Activated effector memory CD4-positive, alpha-beta T cell treated with Interleukin-2 at 50 U/mL for 16 hours (primary cell): ENCODE measurements around the gene MRPL50.

Experiments used
- DNase-seq: peaks from one replicate; pipeline ENCODE4 v3.0.0-alpha.2; 2020

The MRPL50 gene

DNA sequence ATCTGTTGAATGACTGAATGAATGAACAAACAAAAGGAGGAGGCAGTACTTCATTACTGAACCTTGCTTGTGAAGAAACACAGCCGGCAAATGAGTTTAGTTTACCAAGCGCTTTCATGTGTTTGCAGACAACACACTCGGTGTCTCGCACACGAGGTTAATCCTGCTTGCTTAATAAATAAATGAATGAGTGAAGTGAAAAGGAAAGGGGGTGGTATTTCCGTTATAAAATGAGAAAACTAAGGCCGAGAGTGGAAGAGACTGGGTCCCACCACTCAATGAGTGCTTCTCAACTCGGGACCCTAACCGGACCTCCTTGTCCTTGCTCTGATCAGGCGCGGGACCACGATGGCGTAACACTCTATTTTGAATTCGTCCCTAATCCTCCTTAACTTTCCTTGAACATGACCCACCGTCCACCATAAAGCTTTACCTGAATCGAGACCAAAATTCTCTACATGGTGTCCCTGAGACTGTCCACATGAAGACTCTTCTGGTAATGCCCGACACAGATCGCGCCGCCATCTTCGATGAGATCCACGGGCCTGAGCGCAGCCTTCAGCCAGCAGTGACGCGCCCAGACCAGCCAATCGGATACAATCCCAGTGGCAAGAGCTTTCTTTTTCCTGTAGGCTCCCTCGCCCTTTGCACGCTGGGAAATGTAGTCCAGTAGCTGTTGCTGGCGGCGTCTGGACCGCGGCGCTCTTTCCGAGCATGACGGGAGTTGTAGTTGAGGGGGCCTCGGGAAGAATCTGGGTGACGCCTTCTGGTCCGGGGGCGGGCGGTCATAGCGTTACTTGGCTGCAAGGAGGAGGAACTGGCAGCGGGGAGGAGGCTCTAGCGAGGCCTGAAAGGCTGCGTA, at the start of gene MRPL50, which contains the start of gene ZNF189:
TSS of gene MRPL50 (minus strand) at position 551 of the 862 bp plus-strand sequence. CDS start at position 525, 26 bp downstream.
TSS of gene ZNF189 (plus strand) at position 784 of the 862 bp plus-strand sequence. CDS start 306 bp downstream, outside the sequence.
- DNase-seq = peak; percentile 93

DNA sequence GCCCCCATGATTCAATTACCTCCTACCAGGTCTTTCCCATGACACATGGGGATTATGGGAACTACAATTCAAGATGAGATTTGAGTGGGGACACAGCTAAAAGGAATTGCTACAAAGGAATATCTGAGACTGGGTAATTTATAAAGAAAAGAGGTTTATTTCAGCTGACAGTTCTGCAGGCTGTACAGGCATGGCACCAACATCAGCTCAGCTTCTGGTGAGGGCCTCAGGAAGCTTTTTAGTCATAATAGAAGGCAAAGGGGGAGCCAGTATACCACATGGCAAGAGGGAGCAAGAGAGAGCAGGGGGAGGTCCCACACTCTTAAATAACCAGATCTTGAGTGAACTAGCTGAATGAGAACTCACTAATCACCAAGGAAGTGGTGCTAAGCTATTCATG, 48.3 kb upstream of the MRPL50 start:
- no peak for DNase-seq

DNA sequence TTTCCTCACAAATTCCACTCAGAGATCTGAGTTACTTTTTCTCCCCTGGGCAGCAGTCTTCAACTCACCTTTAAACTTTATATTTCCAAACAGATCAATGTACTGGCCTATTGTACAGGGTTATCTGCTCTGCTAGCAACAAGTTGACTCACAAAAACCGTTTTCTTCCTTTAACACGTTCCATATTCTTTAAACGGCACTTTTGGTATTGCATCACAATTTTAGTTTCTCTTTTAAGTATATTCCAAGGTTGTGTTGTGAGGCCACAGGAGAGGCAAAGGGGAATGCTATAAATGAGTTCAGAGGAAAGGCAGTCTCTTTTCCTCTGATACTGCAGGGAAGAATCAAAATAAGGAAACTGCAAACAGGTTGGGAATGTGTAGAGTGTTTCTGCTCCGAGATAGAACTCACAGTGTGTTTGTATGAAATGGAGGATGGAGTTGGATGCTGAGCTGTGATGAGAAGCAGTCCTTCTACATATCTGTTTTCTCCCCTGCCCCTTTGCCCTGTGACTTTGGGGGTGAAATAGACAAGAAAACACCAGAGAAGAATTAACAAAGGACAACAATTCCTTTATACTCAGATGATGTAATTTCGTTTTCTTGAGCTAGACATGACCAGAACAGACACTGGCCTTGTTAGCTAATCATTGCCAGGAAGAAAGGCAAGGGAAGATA, 47.1 kb upstream of the MRPL50 start:
- DNase-seq = no peak

DNA sequence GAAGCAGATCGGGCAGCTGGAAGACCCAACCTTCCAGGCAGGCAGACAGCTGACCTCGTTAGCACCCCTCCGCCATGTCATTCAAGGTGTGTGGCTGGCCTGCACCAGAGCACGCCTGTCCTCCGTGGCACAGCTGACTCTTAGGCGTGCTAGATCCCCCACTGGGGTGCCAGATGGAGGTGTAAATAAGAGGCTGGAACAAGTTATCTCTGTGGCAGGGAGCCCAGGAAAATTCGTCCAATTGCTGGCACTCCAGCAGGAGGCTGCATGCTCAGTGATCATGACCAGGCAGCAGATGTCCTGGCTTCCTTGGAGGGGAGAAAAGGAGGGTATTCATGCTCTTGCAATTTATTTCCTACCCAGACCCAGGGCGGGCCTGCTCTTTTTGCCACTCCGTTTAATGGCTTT, 45.0 kb upstream of the MRPL50 start:
- no peak for DNase-seq

DNA sequence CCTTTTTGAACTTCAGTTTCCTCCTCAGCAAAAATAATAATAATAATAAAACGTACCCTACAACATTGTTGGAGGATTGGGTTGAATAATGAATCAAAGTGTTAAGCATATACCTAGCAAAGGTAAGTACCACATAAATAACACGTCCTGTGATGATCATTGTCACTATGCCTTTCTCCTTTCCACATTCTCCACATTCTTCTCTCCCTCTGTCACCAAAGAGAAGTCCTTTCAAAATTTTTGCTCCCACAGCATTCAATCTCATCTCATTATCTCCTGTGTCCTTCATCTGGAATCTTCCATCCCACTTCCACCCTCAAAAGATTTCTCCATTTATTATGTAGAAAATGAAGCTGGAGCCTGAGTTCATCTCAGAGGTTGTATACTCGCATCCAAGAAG, 44.3 kb upstream of the MRPL50 start:
- no peak for DNase-seq

DNA sequence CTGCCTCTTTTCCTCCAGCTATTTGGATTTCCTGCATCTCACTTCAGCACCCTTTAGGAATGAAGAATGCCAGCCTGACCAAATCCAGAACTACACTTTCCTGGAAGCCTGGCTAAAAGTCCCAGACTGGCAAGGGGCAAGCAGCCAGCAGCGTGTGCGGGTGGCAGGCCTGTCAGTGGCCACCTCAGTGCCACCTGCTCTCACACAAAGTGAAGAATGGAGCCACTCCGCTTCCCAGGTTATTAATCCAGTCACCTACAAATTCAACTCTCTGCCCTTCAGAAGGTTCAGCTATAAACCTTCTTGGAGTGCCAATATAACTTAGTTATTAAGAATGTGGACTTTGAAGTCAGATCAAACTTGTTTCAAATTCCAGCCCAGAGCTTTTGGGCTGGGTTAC, 43.9 kb upstream of the MRPL50 start:
- no peak for DNase-seq

DNA sequence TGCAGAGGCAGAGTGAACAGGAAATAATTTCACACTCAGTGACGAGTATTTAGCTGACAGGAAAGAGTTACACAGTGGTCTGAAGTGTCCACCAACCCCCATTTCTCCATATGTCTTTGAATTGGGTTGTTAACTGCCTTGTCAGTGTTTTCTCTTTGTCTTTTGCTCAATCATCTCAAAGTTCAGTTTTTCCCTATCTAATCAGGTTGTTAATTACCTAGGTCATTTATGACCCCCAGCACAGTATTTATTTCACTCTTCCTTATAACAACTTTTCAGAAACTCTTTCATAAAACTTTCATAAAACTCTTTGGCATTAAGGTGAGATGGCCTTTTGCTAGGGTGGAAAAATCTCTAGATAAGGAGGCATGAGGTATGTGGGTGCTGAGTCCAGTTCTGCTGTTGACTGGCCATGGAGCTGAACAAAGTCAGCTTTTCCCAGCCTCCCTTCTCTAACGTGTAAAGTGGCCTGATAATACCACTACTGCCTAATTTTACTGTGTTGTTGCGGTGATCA, 42.4 kb upstream of the MRPL50 start:
- DNase-seq = no peak

DNA sequence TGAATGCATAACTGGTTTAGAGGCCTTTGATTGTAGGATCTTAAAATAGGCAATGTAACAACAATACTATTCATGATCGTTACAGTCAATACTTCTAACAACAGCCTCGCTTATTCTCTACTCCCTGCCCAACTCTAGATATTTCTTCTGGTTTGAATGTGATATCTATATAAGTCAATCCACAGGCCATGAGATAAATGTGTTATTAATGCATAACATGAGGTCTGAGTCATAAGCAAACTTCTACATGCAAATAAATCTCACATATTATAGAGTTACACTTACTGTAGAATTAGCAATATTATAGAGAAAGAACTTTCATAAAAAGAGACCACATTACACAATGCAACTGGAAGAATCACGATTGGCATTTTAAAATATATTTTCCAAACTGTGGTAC, 40.1 kb upstream of the MRPL50 start:
- no peak for DNase-seq

DNA sequence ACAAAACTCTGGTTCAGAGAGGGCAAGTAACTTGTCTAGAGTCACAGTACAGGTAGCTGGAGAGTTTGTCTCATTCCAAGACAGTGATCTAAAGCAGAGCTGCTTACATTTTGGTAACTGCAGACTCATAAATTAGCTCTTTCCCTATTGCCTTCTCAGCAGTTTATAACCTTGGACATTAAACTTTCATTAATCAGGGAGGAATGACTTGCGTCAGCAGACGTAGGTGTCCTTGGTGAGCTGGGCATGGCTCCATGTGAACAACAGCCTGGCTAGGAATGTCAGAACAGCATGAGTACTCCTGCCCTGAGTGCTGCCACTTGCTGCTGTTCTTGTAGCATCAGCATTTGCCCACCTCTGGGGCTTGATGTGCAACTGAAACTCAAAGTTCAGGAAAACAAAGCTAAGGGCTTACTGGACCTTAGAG, 39.4 kb upstream of the MRPL50 start:
- DNase-seq = no peak

DNA sequence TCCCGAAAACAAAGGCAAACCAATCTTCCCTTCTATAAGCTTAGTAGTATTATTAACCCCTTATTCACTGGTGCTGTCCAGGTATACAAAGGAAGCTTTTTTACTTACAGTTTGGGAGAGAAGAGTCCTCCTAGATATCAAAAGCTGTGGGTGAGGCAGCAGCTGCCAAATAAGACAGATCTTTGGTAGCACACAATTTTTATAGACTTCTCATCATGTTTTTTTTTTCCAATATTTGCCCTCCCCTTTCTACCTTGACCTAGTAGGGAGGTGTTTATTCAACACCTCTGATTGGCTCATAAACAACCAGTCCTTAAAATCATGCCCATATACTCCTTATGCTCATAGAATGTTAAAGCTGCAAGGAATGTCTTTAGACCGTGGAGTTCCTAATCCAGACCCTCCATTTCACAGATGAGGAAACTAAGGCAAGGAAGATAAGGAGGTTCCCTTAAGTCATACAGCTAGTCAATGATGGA, 37.2 kb upstream of the MRPL50 start, which contains the start of gene ALDOB:
TSS of gene ALDOB (minus strand) at position 174 of the 479 bp plus-strand sequence. CDS start 4,887 bp downstream, outside the sequence.
- DNase-seq = no peak

DNA sequence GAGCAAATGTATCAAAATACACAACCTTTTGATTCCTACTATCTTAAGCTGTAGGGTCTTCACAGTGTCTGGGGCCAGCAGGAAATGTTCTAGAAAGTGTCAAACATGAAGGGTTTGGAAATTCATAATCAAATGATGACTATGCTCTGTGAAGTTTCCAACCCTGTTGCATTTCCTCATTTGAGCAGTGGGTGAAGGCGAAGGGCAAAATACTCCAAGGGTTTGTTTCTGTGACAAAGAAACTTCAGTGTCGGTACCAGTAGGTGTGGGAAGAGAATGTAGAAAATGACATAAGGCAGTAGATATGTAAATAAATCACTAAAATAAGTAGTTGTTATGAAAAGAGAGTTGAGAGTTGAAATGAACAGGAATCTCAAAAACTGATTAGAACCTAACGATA, 36.6 kb upstream of the MRPL50 start:
- no peak for DNase-seq

DNA sequence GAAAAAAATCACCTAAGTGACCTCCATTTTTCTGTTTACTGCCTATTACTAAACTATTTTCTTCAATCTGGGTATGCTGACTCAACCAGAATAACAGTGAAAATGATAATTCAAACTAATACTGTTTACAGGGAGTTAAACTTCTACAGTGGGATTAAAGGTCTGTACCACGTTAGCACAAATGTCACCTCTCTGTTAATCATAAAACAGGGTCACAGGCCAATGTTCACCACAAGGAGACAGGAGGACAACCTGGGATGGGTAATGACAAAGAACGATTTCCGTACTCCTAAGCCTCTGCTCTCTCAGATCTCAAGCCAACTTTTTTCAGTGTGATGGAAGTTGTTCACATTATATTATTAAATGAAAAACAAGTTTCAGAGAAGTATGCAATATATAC, 34.8 kb upstream of the MRPL50 start:
- DNase-seq = no peak

DNA sequence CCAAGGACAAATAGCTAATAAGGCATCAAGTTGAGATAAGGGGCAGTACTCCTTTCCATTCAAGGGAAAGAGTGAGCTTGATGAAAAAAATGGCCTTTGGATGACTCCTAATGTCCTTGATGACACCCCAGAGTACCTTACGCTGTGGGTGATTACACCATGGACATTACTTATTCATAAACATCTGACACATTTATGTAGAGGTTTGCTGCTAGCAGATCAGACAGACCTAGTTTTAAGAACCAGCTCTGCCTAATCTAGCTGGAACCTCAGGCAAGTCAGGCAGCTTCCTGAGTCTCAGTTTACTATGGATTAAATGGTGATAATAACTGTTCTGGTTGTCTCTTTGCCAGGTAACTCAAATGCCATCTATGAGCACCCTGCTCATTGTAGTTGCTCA, 34.3 kb upstream of the MRPL50 start:
- no peak for DNase-seq

DNA sequence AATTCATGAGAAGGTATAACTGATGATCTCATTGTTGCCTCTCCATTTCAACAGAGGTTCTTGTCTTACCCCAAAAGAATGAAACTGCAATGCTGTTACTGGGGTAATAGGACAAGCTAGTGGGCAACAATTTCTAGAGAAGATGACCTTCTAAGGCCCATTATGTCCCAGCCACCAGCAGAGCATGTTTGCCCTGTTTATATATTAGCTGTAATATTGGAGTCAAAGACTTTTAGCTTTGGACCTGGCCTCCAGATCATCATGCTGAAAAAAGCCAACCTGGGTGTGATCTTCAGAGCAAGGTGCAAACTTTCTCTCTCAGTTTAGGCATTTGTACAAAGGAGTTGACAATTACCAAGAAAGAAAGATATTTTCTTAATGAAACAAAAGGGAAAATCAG, 33.8 kb upstream of the MRPL50 start:
- DNase-seq = no peak

DNA sequence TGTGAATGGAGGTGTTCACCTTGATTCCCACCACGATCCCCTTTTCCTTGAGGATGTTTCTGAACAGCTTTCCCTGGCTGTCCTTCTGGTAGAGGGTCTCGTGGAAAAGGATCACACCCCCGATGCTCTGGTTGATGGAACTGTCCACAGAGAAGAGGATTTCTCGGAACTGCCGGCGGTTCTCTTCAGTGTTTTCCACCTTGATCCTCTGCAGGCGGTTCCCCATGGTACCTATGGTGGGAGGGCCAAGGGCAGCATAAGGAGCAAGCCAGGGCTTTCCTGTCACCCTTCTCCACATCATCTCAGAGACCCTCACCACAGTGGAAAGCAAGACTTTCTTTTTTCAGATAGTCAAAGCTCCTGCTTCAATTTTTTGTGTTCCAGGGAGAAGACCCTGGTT, 31.3 kb upstream of the MRPL50 start:
- DNase-seq = no peak

DNA sequence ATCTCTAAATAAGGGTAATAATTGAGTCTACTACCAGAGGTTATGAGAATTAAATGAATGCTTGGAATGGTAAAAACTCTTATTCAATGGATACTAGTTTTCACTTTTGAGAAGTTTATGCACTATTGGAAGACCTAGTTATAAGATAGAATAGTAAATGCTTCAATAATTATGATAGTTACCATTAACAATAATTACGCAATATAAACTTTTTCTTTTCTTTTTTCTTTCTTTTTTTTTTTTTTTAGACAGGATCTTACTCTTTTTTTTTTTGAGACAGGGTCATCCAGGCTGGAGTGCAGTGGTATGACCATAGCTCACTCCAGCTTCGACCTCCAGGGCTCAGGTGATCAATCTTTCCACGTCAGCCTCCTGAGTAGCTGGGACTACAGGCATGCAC, 30.5 kb upstream of the MRPL50 start:
- no peak for DNase-seq

DNA sequence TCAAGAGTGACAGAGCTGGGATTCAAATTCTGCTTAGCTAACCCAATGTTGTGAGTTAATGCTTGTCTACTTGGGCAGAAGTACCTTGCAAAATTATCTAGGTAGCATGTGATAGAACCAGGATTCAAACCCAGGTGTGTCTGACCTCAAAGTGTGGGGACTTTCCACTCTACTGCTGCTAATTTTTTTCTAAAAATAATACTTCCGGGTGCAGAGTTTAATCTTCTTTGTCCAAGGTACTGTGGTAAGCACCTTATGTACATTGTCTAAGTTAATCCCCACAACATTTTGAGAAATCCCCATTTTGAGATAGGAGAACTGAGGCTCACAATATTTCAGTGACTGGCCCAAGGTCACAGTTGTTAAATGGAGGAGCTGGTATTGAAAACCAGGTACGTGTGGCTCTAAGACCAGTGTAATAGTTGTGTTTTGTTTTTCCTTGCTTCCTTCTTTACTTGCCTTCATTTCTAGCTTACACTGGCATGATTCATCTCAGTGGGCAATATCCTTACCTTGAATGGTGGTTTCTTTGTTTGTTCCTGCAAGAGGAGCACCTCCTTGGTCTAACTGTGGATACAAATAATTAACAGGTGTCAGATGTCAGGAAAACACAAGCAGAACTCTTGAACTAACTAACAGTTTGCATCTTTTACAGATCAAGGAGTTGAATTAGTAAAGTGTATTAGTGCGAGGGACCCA, 29.7 kb upstream of the MRPL50 start:
- DNase-seq = no peak

DNA sequence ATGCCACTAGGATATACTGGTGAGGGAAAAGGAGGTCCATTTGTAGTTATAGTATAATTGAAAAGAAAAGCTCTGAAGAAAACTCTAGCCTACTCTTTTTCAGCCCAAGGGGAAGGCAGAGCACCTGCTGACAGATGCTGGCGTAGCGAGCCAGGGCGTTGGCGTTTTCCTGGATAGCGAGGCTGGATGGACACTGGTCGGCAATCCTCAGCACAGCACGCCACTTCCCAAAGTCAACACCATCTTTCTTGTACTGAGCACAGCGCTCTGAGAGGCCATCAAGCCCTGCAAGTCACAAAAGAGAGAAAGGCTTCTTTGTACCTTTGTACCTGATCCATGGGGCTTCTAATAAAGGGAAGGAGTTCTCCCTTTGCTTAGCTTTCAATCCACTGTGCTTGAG, 28.9 kb upstream of the MRPL50 start:
- no peak for DNase-seq

DNA sequence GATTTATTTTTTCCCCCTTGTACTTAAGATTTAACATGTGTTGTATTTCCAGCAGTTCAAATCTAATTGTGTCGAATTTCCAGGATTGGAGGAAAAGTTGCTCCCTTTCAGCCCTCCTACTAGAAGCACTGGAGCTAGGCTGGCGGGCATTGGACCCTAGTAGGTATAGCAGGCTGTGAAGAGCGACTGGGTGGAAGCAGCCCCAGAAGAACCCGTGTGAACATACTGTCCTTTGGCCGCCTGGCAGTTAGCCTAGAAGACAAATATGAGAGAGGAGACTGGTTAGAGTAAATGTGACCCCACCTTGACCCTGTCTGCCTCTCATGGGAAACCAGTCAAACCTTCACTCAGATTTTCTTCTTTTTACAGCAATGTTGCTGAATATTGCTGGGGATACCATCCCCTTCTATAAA, 23.2 kb upstream of the MRPL50 start:
- DNase-seq = no peak

DNA sequence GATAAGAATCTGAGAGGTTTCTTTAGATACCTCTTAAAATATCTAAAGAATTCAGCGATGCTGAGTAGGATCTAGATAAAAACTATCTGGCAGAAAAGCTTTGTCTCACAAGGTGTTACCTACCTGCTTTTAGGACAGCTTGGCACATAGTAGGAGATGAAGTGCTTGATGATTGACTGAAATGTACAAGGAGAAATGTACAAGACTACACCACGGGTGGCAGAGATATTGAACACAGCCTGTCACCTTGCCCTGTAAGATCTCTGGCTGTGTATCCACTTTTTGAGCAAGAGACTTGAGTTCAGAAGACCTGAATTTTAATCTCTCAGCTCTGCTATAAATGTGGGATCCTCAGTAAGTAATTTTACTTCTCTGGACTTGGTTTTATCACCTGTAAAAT, 21.4 kb upstream of the MRPL50 start:
- DNase-seq = no peak

DNA sequence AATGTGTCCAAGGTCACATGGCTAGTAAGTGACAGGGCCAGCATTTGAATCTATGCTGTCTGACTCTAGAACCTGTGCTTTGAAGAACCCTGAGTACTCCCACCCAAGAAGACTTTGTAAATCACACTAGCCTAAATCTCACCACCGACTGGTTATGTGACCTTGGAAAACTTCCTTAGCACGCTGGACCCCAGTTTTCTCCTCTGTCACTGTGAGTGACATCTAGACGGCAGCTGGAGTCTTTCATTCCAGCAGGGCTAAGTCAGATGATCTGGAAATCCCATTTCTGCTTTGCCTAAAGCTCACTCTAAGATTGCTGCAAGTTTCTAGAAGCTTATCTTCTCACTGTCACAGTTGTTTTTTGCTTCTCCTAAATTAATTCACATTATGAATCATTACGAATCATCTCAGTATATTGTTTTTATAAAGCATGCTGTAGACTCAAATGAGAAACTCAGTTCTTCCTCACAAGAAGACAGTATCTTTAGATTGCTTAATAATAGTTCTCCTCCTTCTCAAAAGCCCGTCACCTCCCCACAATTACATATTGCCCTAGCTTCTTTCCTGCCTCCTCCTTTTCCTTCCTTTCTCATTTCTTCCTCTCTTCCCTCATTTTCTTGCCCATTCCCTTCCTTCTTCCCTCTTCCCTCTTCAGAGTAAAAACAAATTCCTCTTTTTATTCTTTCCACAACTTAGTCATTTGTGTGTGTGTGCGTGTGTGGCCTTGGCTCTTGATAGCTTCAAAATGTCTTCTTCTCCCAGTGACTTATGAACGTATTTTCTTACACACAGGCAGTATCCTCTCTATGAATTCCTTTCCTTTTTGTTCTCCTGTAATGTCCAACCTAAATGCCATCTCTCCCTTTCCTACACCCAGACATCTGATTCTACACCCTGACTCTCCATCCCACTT, 20.4 kb upstream of the MRPL50 start:
- DNase-seq = no peak

DNA sequence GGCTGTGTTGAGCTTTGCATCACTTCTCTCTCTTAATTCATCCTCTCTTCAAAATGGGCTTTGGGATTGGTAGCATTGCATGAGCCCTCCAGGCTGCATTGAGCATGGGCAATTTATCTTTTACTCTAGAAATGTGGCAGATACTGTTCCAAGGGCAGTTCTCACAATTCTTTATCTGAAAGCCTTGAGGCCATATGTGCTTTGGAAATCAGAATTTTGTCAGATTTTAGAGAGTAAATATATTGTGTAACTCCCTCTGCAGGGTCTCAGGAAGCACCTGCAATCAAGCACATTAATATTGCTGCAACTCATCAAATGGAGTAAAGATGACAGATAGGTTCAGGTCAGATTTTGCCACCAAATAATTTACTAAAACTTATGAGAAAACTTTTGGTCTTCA, 19.6 kb upstream of the MRPL50 start:
- DNase-seq = no peak
